ENCODE measurements around the gene BCL11B. TPM values are rescaled to one million over a fixed set of nuclear protein-coding genes. Genes with fewer than 3 reads are reported as not detected.

Gene BCL11B
- polyA plus RNA-seq, 3 donors: 0.01 TPM; not detected in 2

DNA sequence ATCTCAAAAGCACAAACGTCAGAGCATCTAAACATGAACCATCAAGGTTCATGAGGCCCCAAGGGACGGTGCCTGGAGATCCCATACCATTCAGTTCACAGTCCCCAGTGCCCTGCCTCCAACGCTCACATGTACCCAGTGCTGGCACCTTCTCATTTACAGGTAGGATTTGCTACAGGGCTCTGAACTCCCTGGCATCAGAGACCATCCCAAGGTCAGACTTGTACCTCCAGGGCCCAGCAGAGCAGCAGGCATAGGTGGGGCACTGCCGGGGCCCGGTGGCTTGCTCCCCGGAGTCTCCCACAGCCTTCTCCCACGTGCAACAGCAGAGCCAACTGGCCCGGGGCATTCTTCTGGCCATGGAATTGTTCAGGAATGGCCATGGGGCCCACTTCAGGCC lies 114.8 kb downstream of the BCL11B start:
- H3K9ac ChIP-seq (ENCODE audit: insufficient read depth, low read length, poor library complexity, severe bottlenecking): no peak overlapping the region
- no peak overlapping the region for H3K27ac Mint-ChIP-seq

DNA sequence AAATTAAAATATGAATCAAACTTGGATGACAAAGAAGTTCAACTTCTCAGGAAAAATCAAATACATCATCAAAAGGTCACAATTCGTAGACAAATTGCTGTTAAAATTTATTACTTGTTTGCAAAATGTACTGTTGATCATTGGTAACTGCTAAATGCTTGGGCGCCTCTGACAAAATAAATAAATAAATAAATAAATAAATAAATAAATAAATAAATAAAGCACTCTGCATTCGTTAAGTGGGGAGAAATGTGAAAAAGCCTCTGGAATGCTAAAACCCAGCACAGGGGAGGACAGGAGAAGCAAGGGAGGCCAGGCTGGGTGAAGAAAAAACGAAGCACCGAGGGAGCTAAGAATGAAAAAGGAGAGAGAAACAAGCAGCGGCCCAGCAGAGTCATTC lies 115.2 kb downstream of the BCL11B start:
- Histone ChIP-seq H3K4me1 (ENCODE audit: control insufficient read depth in 1 of 2, insufficient read depth in 2 of 2, low read length in 2 of 2) (peaks cover 7 to 10% of the 10 kb centered on the region in 2 donors), H3K9me3 (replicated peaks in 1 of 2; ENCODE audit: control insufficient read depth in 1 of 2, insufficient read depth in 1 of 2, low read length in 2 of 2) (no peaks in the 10 kb centered on the region), H4K20me1 (ENCODE audit: insufficient read depth, low read length) (no peaks in the 10 kb centered on the region), H3K27ac (ENCODE audit: low read depth in 1 of 2, low read length in 2 of 2) (no peak overlapping the region), H3K4me2 (replicated peaks; ENCODE audit: extremely low read depth, low read length, poor library complexity, severe bottlenecking) (no peak overlapping the region), H3K79me2 (ENCODE audit: insufficient read depth, low read length) (no peaks in the 10 kb centered on the region), H3K4me3 (replicated peaks in 1 of 3; ENCODE audit: low read depth in 2 of 3, low read length in 3 of 3) (no peak overlapping the region), H2AFZ (ENCODE audit: insufficient read depth, low read depth, low read length, poor library complexity, severe bottlenecking) (no peak overlapping the region), H3K36me3 (replicated peaks in 1 of 2; ENCODE audit: control insufficient read depth in 1 of 2, insufficient read depth in 2 of 2, low read length in 2 of 2) (no peaks in the 10 kb centered on the region), H3K27me3 (ENCODE audit: control insufficient read depth in 2 of 2, insufficient read depth in 2 of 2, low read length in 2 of 2) (peaks cover 0 to 2% of the 10 kb centered on the region in 2 donors), H3K9ac (ENCODE audit: insufficient read depth, low read length, poor library complexity, severe bottlenecking) (no peak overlapping the region)
- no peak overlapping the region for H3K27ac Mint-ChIP-seq
- H3K27me3 Mint-ChIP-seq (ENCODE audit: low read depth in 3 of 3): peaks cover 4 to 9% (median 6%) of the 10 kb centered on the region in 3 donors
- no peaks in the 10 kb centered on the region for H3K36me3 Mint-ChIP-seq
- intact Hi-C loops (cut with micrococcal nuclease): no loop called here
- H3K4me1 Mint-ChIP-seq: peaks cover 10% of the 10 kb centered on the region
- TF ChIP-seq CTCF (IDR thresholded peaks at IDR 0.05): no peak
- 100% methylated on average over 2 of the region's 6 CpGs for WGBS (ENCODE audit: insufficient coverage)
- H3K9me3 Mint-ChIP-seq: peaks cover 0 to 6% (median 3%) of the 10 kb centered on the region in 7 donors
- no peak overlapping the region for H3K4me3 Mint-ChIP-seq
- no peak for DNase-seq

More for the DNA sequence above, 114.8 kb downstream of the BCL11B start:
- H3K4me2 ChIP-seq (replicated peaks; ENCODE audit: extremely low read depth, low read length, poor library complexity, severe bottlenecking): no peak overlapping the region
- intact Hi-C loops (cut with micrococcal nuclease): no loop called here
- no peak overlapping the region for H3K4me3 ChIP-seq (replicated peaks in 1 of 3; ENCODE audit: low read depth in 2 of 3, low read length in 3 of 3)
- peaks cover 7 to 10% of the 10 kb centered on the region in 2 donors for H3K4me1 ChIP-seq (ENCODE audit: control insufficient read depth in 1 of 2, insufficient read depth in 2 of 2, low read length in 2 of 2)
- Mint-ChIP-seq H3K4me1 (peaks cover 10% of the 10 kb centered on the region), H3K4me3 (no peak overlapping the region), H3K36me3 (no peaks in the 10 kb centered on the region), H3K9me3 (peaks cover 0 to 7% (median 3%) of the 10 kb centered on the region in 7 donors), H3K27me3 (ENCODE audit: low read depth in 3 of 3) (peaks cover 4 to 12% (median 6%) of the 10 kb centered on the region in 3 donors)
- H3K27me3 ChIP-seq (ENCODE audit: control insufficient read depth in 2 of 2, insufficient read depth in 2 of 2, low read length in 2 of 2): peaks cover 0 to 2% of the 10 kb centered on the region in 2 donors
- H3K79me2 ChIP-seq (ENCODE audit: insufficient read depth, low read length): no peaks in the 10 kb centered on the region
- no peaks in the 10 kb centered on the region for H3K9me3 ChIP-seq (replicated peaks in 1 of 2; ENCODE audit: control insufficient read depth in 1 of 2, insufficient read depth in 1 of 2, low read length in 2 of 2)
- H2AFZ ChIP-seq (ENCODE audit: insufficient read depth, low read depth, low read length, poor library complexity, severe bottlenecking): no peak overlapping the region
- TF ChIP-seq CTCF (IDR thresholded peaks at IDR 0.05): no peak
- no peaks in the 10 kb centered on the region for H4K20me1 ChIP-seq (ENCODE audit: insufficient read depth, low read length)
- H3K27ac ChIP-seq (ENCODE audit: low read depth in 1 of 2, low read length in 2 of 2): no peak overlapping the region
- DNase-seq: no peak
- H3K36me3 ChIP-seq (replicated peaks in 1 of 2; ENCODE audit: control insufficient read depth in 1 of 2, insufficient read depth in 2 of 2, low read length in 2 of 2): no peaks in the 10 kb centered on the region
- 95% methylated on average over 8 of the region's 8 CpGs for WGBS (ENCODE audit: insufficient coverage)
